HG02885 (cell line): ENCODE results near the gene TTI1.

ENCODE experiments used
- ATAC-seq: cut with Tn5 transposase; IDR thresholded peaks from one replicate; pipeline ENCODE4 v1.9.1; 2021; ENCODE audit warnings: mild to moderate bottlenecking; ENCODE audit not compliant: unreplicated experiment, poor library complexity

TTI1 gene

DNA sequence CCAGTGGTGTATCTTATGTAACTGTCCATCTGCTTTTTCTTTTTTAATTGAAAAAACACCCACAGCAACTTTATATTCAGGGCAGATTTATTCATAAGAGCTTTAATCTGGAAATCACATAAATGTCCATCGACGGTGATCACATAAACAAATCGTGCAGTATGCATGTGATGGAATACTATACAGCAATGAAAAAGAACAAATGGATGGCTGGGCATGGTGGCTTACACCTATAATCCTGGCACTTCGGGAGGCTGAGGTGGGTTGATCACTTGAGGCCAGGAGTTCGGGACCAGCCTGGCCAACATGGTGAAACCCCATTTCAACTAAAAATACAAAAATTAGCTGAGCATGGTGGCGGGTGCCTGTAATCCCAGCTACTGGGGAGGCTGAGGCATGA is 91.3 kb downstream of the TTI1 start:
- ATAC-seq: no peak

DNA sequence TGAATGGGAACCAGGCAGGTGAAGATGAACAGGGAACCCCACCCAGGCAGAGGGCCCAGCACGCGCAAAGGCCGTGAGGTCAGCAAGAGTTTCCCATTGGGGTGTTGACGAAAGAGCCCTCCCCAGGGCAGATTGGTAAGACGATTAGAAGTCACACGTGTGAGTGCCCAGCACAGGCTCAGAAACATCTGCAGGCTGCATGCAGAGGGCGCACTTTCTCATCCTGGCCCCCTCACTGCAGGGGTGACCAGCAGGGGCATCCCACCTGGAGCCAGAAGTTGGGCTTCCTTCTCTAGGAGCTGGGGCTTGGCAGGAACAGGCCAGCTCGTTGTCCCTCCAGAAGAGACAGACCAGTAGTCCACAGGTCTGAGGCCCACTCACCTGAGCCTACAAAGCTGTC is 91.9 kb downstream of the TTI1 start:
- no peak for ATAC-seq

GRCh38 chr20:37940858-37941257 is 92.4 kb downstream of the TTI1 start:
- ATAC-seq: no peak

DNA sequence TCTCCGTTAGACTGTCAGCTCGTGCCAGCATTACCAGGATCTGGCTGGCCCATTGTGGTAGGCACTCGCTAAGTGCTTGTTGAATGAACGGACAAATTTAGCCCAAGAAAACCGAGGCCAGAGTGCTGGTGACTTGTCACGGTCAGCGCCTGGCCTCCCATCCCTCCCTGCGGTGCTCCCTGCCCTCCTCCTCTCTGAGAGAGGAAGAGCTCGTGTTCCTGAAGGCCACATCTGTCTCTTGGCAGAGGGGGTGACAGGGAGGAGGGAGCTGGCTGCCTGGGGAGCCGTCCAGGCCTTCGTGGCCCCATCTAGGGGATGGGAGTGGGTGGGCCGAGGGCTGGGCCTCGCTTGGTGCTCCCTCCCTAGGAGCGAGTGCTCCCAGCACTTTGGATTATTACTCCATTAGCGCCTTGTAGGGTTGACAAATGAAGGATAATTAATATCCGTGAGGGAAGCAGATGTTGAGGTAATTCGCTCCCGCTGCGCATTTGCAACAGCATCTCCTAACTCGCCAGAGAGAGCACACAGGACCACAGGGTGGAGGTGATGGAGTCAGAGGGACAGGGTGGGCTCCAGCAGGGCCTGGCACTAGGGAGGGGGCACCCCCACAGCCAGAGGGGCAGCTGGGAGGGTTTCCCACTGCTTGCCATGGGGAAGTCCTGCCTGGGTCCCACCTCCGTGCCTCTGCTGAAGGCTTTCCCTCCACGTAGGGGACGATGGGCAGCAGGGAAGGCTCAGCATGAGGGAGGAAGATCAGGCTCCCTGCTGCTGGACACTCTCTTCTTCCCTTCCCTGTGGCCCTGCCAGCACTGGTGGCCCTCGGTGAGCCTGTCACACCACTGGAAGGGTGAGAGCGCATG is 93.3 kb downstream of the TTI1 start:
- no peak for ATAC-seq

- no peak for ATAC-seq
Measured at GRCh38 chr20:37938954-37939353, 94.3 kb downstream of the TTI1 start.

GRCh38 chr20:37938181-37938750 is 95.0 kb downstream of the TTI1 start:
- no peak for ATAC-seq

DNA sequence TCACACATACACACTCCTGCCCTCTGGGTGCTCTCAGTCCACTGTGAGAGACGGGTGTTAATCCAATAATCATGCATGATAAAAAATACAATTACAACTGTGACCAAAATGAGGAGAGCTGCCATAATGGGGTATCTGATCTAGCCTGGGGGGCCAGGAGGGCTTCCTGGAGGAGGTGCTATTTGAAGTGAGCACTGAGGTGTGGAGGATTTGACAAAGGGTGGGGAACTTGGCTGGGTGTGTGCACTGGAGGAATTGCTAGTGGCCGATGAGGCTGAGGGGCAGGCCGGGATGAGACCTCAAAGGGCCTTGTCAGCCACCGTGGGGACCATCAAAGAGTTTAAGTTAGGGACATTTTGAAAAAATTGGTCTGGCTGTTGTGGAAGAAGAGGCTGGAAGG is 95.6 kb downstream of the TTI1 start:
- no peak for ATAC-seq

GRCh38 chr20:37936451-37936850 is 96.8 kb downstream of the TTI1 start:
- ATAC-seq: no peak

DNA sequence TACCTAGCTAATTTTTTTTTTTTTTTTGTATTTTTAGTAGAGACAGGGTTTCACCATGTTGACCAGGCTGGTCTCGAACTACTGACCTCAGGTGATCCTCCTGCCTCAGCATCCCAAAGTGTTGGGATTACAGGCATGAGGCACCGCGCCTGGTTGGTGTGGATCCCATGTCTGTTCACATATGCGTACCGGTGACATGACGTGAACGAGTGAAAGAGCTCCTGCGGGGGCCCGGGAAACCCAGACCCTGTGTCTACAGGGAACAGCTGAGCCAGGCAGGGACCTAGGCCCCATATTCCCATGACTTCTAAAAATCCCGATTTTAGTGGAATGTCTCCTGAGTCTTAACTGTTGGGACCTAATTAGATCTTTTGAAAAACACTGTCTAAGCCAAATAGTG is 97.2 kb downstream of the TTI1 start:
- no peak for ATAC-seq

DNA sequence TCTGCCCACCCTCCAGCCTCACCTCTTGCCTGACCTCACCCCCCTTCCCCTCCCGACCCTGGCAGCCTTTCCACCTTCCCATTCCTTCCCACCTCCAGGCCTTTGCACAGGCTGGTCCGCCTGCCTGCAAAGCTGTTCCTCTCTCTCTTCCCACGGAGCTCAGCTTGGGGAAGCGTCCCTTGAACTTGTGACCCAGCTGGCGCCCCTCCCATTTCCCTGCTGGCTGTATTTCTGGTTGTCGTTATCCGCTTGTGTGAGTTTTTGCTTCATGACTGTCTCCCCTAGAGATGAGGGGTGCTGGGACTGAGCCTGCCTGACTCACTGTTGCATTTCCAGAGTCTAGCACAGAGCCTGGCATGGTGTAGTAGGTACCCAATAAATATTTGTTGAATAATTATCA is 97.8 kb downstream of the TTI1 start:
- ATAC-seq: no peak

DNA sequence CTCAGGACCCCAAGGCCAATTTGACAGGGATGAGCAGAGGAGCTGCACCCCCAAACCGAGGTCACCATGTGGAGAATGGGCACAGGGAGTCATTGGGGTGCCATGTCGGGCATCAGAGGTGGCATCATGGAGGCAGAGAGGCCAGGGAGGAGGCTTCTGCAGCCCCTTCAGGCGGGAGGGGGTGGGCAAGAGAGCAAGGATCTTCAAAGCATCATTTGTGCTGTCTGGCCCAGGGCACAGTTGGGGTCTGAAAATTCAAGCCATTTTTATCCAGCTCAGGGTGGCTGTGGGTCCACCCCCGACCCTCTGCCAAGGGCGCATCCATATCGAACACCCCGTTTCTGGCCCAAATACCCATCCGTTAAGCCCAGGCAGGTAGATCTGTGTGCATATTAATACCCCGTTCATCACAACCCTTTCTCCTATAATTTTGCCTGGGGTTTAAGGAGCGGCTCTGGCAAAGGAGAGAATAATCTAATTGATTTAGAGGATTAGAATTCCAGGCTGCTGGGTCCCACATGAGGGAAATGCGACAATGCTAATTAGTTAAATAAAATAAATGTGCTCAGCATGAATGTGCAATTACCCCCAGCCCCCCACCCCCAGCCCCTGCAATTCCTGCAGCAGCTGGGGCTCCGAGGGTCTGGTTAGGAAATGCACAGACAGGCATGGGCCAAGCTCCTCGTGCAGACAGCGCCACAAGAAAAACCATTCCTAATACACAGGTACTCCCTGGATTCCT is 98.5 kb downstream of the TTI1 start:
- no peak for ATAC-seq

DNA sequence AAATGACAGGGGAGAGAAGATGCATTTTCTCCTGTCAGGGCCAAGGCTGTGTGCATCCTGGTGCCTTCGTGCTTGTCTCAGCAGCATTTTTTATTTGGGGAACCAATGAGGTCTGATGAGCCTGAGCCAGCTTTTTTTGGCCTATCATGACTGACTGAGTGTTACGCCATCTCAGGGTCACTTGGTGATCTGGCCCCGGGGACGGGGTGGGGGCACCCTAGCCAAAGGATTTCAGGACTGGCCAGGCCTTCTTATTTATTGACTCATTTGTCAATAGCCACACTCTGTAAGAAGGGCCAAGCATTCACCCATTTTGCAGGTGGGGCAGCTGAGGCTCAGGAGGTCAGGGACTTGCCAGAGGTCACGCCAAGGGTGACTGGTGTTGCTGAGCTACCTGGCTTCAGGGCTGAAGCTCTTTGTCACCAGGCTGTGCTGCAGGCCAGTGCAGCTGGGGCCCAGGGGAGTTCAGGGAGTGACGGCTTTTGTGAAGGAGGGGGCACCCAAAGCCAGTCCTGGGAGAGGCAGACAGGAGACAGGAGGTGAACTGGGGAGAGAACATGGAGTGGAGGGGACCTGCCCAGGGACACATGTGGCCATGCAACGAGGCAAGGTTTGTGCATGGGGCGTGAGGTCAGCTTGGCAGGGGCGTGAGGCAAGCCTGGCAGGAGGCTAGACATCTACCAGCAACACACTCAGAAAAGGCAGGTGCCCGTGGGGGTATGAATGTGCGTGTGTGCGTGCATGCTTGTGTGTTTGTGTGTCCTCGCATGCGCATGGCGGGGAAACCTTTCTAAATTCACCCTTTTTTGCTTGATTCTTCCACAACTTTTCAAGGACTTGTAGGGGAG is 99.2 kb downstream of the TTI1 start:
- no peak for ATAC-seq
